Esophagus muscularis mucosa (tissue), 4 donors: ENCODE data around the gene HGS. TPM values are rescaled to one million over a fixed set of nuclear protein-coding genes. Genes with fewer than 3 reads are reported as not detected.

ENCODE experiments used
- DNase-seq: peaks from one replicate; pipeline ENCODE4 v3.0.0-alpha.2; 2017; ENCODE audit errors: extremely low spot score
- H3K27ac ChIP-seq, 4 donors: fragments of 200-600 bp; sonication (generic); replicated peaks in 1 of 4; 1 replicate in 3 of 4; 2 replicates in 1 of 4; pipeline ENCODE4 v1.5.1; 2016 to 2019; ENCODE audit warnings: mild to moderate bottlenecking in 1 of 4
- H3K27me3 ChIP-seq, 4 donors: fragments of 200-600 bp; sonication (generic); one replicate each; pipeline versions ENCODE4 v1.5.1 to v1.6.0; 2016 to 2019
- H3K36me3 ChIP-seq, 4 donors: fragments of 200-600 bp; sonication (generic); one replicate each; pipeline ENCODE4 v1.5.1; 2016 to 2019
- H3K4me1 ChIP-seq, 4 donors: fragments of 200-600 bp; sonication (generic); one replicate each; pipeline ENCODE4 v1.5.1; 2016 to 2019
- H3K4me3 ChIP-seq, 4 donors: fragments of 200-600 bp; sonication (generic); 1 replicate in 2 of 4; 2 replicates in 2 of 4; pipeline ENCODE4 v1.5.1; 2016 to 2019; ENCODE audit warnings: mild to moderate bottlenecking in 4 of 4, moderate library complexity in 1 of 4
- H3K9me3 ChIP-seq, 4 donors: fragments of 200-600 bp; sonication (generic); 1 replicate in 3 of 4; 2 replicates in 1 of 4; pipeline ENCODE4 v1.5.1; 2016 to 2019
- CTCF ChIP-seq, 3 experiments: fragments of 200-600 bp in 2 of 3; fragments of 450-650 bp in 1 of 3; sonication (generic) in 2 of 3; IDR thresholded peaks; one replicate each; pipeline ENCODE4 v1.5.1; 2017 to 2019; ENCODE audit warnings: antibody characterized with exemption in 3 of 3, mild to moderate bottlenecking in 2 of 3, moderate library complexity in 1 of 3
- EP300 ChIP-seq: sonication (generic); formaldehyde crosslinking; IDR thresholded peaks from one replicate; pipeline ENCODE4 v1.6.1; 2017; ENCODE audit warnings: antibody characterized with exemption
- POLR2A ChIP-seq: fragments of 450-650 bp; IDR thresholded peaks from one replicate; pipeline ENCODE4 v1.6.1; 2017; ENCODE audit warnings: antibody characterized with exemption, moderate library complexity, mild to moderate bottlenecking, low read depth
- POLR2AphosphoS5 ChIP-seq, 2 donors: sonication (generic); formaldehyde crosslinking; IDR thresholded peaks; one replicate each; pipeline ENCODE4 v1.6.1; 2017; ENCODE audit warnings: antibody characterized with exemption in 2 of 2
- WGBS: methylation state at CpG from one replicate; pipeline ENCODE4 v1.1.5; 2018; 5-methylcytosine and 5-hydroxymethylcytosine counted together
- intact Hi-C: fragments of 100-400 bp; cut with DNase I; formaldehyde crosslinking; loops from one replicate; pipeline ENCODE4 v1.15.1; 2023
- small RNA-seq, 3 donors: library from RNA; depleted of rRNA; stranded (forward); fragments of <200 nt; gene quantifications; one replicate each; pipeline ENCODE3, GENCODE V24; 2016
- total RNA-seq, 4 donors: library from RNA; depleted of rRNA; stranded (reverse); fragments of >200 nt; gene quantifications; one replicate each; pipeline versions ENCODE4 v1.1.0 to v1.2.1, GENCODE V29; 2016

The HGS gene
- total RNA-seq, 4 donors from 2014 or later = 47.8 to 99.1 (median 65.5) TPM

- Histone ChIP-seq H3K4me3 (no peak overlapping the region), H3K27ac (no peak overlapping the region), H3K4me1 (peaks cover 0 to 7% (median 0%) of the 10 kb centered on the region in 4 donors), H3K9me3 (no peaks in the 10 kb centered on the region), H3K27me3 (peaks cover 0 to 39% (median 6%) of the 10 kb centered on the region in 4 donors), H3K36me3 (no peaks in the 10 kb centered on the region)
- no CpG with 5 or more reads among the region's 26 CpGs for WGBS
- DNase-seq = no peak
- TF ChIP-seq EP300 (no peak), POLR2AphosphoS5 (IDR thresholded peaks at IDR 0.05) (no peak), POLR2A (no peak), CTCF (IDR thresholded peaks at IDR 0.05) (no peak)
- intact Hi-C loops = no loop called here
Measured at GRCh38 chr17:81741594-81742452, 58.0 kb downstream of the HGS start.

Small RNA genes lying within 50 kb of the gene (small RNA-seq; reads per million reads assigned to genes)
- gene MIR6786 = 0 to 0.84 (median 0.17) reads per million in 3 donors

Other genes starting within 250 kb of the HGS start
- 1,000 to 10,000 TPM in 3 of 4 donors, 100 to 1,000 TPM in 1; 972 to 1,850 (median 1,126) TPM for gene ACTG1, start 171.2 kb upstream of the HGS start, total RNA-seq
- gene FSCN2, start 155.6 kb upstream of the HGS start, total RNA-seq = 1 to 10 TPM; 1.2 to 2.4 (median 1.7) TPM
- 10 to 100 TPM; 13.7 to 33.3 (median 18.6) TPM for gene FAAP100, start 131.7 kb upstream of the HGS start, total RNA-seq
- gene NPLOC4, start 46.9 kb upstream of the HGS start, total RNA-seq = 10 to 100 TPM; 58.1 to 86.6 (median 65.7) TPM
- gene TSPAN10, start 46.8 kb upstream of the HGS start, total RNA-seq = under 1 TPM in 2 of 4 donors, not detected in 2; 0.32 to 0.92 TPM
- gene PDE6G, start 27.5 kb upstream of the HGS start, total RNA-seq = under 1 TPM in 1 of 4 donors, not detected in 3; 0.98 TPM
- 10 to 100 TPM; 24.5 to 40.5 (median 31.1) TPM for gene OXLD1, start 17.4 kb upstream of the HGS start, total RNA-seq
- 10 to 100 TPM in 3 of 4 donors, 1 to 10 TPM in 1; 8.9 to 14.1 (median 12.6) TPM for gene CCDC137, start 17.3 kb upstream of the HGS start, total RNA-seq
- 10 to 100 TPM; 23.7 to 38.3 (median 27.3) TPM for gene ARL16, start 214 bp upstream of the HGS start, total RNA-seq
- gene MRPL12, start 19.4 kb downstream of the HGS start, total RNA-seq = 10 to 100 TPM; 24.5 to 47.9 (median 39.2) TPM
- gene SLC25A10, start 28.3 kb downstream of the HGS start, total RNA-seq = 1 to 10 TPM; 2.1 to 5.5 (median 4.8) TPM
- gene GCGR, start 120.1 kb downstream of the HGS start, total RNA-seq = under 1 TPM in 2 of 4 donors, not detected in 2; 0.17 to 0.40 TPM
- 100 to 1,000 TPM in 3 of 4 donors, 10 to 100 TPM in 1; 83.5 to 146 (median 114) TPM for gene MCRIP1, start 149.3 kb downstream of the HGS start, total RNA-seq
- gene PPP1R27, start 151.0 kb downstream of the HGS start, total RNA-seq = not detected
- gene P4HB, start 176.5 kb downstream of the HGS start, total RNA-seq = 100 to 1,000 TPM; 269 to 334 (median 313) TPM
- 100 to 1,000 TPM; 115 to 229 (median 202) TPM for gene ARHGDIA, start 187.3 kb downstream of the HGS start, total RNA-seq
- 10 to 100 TPM; 44.0 to 67.7 (median 56.5) TPM for gene ALYREF, start 207.6 kb downstream of the HGS start, total RNA-seq
- gene ANAPC11, start 207.7 kb downstream of the HGS start, total RNA-seq = 100 to 1,000 TPM; 131 to 139 (median 135) TPM
- 1 to 10 TPM in 1 of 4 donors, under 1 TPM in 1, not detected in 2; 0.78 to 1.8 TPM for gene NPB, start 218.2 kb downstream of the HGS start, total RNA-seq
- gene PCYT2, start 227.4 kb downstream of the HGS start, total RNA-seq = 10 to 100 TPM; 27.4 to 38.7 (median 33.3) TPM
- 10 to 100 TPM; 13.9 to 27.0 (median 19.9) TPM for gene SIRT7, start 234.2 kb downstream of the HGS start, total RNA-seq
- gene MAFG, start 243.7 kb downstream of the HGS start, total RNA-seq = 10 to 100 TPM; 23.7 to 41.7 (median 33.6) TPM